Measurements from ENCODE around the gene GLIS2.

The GLIS2 gene

GRCh38 chr16:4315186-4316107, at the start of gene GLIS2:
GLIS2 (plus strand) TSS chr16:4316067; CDS start chr16:4332281, 16,214 bp downstream.
- no peak for FAIRE-seq

GRCh38 chr16:4266372-4266771, 49.5 kb upstream of the GLIS2 start:
- no peak for FAIRE-seq

GRCh38 chr16:4270091-4270490, 45.8 kb upstream of the GLIS2 start:
- no peak for FAIRE-seq

- no peak for FAIRE-seq
These were observed 45.3 kb upstream of the GLIS2 start for GRCh38 chr16:4270595-4270994.

- FAIRE-seq: no peak
These were observed 44.4 kb upstream of the GLIS2 start for GRCh38 chr16:4271176-4272113.

GRCh38 chr16:4272114-4272956, 43.5 kb upstream of the GLIS2 start:
- no peak for FAIRE-seq

GRCh38 chr16:4273858-4274311, 42.0 kb upstream of the GLIS2 start:
- FAIRE-seq: no peak

- FAIRE-seq: no peak
These were observed 40.0 kb upstream of the GLIS2 start for GRCh38 chr16:4275861-4276260.

GRCh38 chr16:4277987-4278513, 37.8 kb upstream of the GLIS2 start:
- FAIRE-seq: no peak

- no peak for FAIRE-seq
These were observed 35.2 kb upstream of the GLIS2 start for GRCh38 chr16:4280625-4281024.

GRCh38 chr16:4283441-4283840, 32.4 kb upstream of the GLIS2 start:
- no peak for FAIRE-seq

- FAIRE-seq: no peak
These were observed 31.9 kb upstream of the GLIS2 start for GRCh38 chr16:4283939-4284338.

- no peak for FAIRE-seq
These were observed 30.7 kb upstream of the GLIS2 start for GRCh38 chr16:4285167-4285566.

GRCh38 chr16:4288148-4288921, 27.5 kb upstream of the GLIS2 start:
- FAIRE-seq: no peak

GRCh38 chr16:4290236-4290830, 25.5 kb upstream of the GLIS2 start:
- no peak for FAIRE-seq

- FAIRE-seq: no peak
These were observed 24.2 kb upstream of the GLIS2 start for GRCh38 chr16:4291699-4292098.

GRCh38 chr16:4293181-4293716, 22.6 kb upstream of the GLIS2 start:
- no peak for FAIRE-seq

GRCh38 chr16:4293822-4294457, 21.9 kb upstream of the GLIS2 start:
- FAIRE-seq: no peak

- FAIRE-seq: no peak
These were observed 20.3 kb upstream of the GLIS2 start for GRCh38 chr16:4295581-4295980.

- FAIRE-seq: no peak
These were observed 18.4 kb upstream of the GLIS2 start for GRCh38 chr16:4297480-4297879.
